Measurements from ENCODE around the gene EPG5. TPM values are rescaled to one million over a fixed set of nuclear protein-coding genes. Genes with fewer than 3 reads are reported as not detected.

The EPG5 gene, protein sequence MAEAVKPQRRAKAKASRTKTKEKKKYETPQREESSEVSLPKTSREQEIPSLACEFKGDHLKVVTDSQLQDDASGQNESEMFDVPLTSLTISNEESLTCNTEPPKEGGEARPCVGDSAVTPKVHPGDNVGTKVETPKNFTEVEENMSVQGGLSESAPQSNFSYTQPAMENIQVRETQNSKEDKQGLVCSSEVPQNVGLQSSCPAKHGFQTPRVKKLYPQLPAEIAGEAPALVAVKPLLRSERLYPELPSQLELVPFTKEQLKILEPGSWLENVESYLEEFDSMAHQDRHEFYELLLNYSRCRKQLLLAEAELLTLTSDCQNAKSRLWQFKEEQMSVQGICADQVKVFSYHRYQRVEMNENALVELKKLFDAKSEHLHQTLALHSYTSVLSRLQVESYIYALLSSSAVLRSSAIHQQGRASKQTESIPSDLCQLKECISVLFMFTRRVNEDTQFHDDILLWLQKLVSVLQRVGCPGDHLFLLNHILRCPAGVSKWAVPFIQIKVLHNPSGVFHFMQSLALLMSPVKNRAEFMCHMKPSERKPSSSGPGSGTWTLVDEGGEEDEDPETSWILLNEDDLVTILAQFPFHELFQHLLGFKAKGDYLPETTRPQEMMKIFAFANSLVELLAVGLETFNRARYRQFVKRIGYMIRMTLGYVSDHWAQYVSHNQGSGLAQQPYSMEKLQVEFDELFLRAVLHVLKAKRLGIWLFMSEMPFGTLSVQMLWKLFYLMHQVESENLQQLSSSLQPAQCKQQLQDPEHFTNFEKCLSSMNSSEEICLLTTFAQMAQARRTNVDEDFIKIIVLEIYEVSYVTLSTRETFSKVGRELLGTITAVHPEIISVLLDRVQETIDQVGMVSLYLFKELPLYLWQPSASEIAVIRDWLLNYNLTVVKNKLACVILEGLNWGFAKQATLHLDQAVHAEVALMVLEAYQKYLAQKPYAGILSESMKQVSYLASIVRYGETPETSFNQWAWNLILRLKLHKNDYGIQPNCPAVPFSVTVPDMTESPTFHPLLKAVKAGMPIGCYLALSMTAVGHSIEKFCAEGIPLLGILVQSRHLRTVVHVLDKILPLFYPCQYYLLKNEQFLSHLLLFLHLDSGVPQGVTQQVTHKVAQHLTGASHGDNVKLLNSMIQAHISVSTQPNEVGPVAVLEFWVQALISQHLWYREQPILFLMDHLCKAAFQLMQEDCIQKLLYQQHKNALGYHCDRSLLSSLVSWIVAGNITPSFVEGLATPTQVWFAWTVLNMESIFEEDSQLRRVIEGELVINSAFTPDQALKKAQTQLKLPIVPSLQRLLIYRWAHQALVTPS (N-terminal part only)
- 55.7 TPM for total RNA-seq

DNA sequence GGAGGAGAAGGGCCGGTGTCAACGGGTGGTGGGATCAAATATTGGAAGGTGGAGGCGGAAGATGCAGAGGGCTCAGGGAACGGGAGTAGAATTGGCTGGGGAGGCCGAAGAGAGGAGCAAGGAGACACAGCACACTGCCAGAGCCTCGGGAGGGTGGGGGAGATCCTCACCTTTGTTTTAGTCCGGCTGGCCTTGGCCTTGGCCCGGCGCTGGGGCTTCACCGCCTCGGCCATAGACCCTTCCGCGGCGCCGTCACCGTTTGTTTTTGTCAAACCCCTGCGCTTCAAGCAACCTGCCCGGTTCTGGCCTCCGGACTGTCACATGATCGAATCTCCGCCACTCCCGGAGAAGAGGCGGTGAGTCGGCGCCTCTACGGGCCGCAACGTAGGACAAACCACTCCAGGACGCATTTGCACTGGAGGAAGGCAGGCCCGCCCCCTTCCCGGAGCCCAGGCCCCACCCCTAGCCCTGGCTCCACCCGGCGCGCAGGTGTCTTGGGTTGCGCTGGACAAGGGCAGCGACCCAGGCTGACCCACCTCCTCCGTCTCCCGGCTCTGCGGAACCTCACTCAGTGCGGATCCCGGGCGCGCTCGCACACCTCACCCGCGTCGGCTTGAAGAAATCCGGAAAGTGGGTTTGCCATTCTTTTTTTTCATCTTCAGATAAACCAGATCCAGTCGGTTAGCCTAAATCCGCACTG, at the start of gene EPG5:
Gene EPG5 (minus strand): TSS at position 323 of the 700 bp plus-strand sequence. CDS start 90 bp downstream, at position 233.

DNA sequence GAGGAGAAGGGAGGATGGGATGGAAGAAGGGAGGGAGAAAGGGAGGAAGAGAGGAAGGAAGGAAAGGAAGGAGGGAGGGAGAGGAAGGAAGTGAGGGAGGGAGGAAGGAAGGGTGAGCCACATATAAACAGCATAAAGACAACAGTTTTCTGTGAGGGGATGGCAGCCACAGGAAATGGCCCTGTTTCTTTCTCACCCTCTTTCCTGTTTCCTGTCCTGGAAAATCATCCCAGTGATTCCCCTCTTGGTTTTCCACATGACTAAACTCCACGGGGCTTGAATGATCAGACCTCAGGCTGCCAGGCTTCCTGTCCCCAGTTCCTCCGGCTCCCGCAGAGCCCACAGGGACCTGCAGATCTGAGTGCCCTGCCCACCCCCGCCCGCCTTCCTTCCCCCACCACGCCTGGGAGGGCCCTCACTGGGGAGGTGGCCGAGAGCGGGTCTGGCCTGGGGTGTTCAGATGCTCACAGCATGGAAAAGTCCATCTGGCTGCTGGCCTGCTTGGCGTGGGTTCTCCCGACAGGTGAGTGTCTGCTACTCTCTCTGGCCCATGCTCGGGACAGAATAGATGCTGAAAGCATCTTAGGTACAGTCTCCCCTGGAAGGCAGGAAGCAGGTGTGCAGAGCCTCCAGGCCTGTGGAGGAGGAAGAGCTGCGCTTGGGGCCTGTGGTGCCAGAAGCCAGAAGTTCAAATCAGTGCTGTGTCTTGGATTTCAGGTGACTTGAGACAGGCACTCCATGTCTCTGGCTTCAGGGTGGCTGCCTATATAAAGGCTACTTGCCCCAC, 141.7 kb downstream of the EPG5 start, which contains the start of gene SIGLEC15:
Gene SIGLEC15 (plus strand): TSS at position 418 of the 787 bp plus-strand sequence. CDS start 54 bp downstream, at position 472.

Other genes starting within 250 kb of the EPG5 start
- 7.1 TPM for gene SLC14A1, start 243.1 kb downstream of the EPG5 start, total RNA-seq
- gene SIGLEC15, start 141.7 kb downstream of the EPG5 start, total RNA-seq = 0.99 TPM
- gene PSTPIP2, start 104.9 kb upstream of the EPG5 start, total RNA-seq = 18.3 TPM
- gene ATP5F1A, start 131.0 kb upstream of the EPG5 start, total RNA-seq = 931 TPM
- gene HAUS1, start 137.1 kb upstream of the EPG5 start, total RNA-seq = 49.5 TPM